Gastroesophageal sphincter (tissue), 4 donors: ENCODE results near the gene LTBP1. TPM values are rescaled to one million over a fixed set of nuclear protein-coding genes. Genes with fewer than 3 reads are reported as not detected.

ENCODE experiments used
- ATAC-seq: fragments of 150-250 bp; one replicate; pipeline ENCODE4 v1.9.1; 2016; ENCODE audit warnings: mild to moderate bottlenecking, moderate library complexity
- H3K27ac ChIP-seq, 4 donors: fragments of 200-600 bp; sonication (generic) in 3 of 4; 1 replicate in 3 of 4; 2 replicates in 1 of 4; pipeline ENCODE4 v1.5.1; 2016 to 2019
- H3K27me3 ChIP-seq: fragments of 200-600 bp; sonication (generic); one replicate; pipeline ENCODE4 v1.5.1; 2019
- H3K36me3 ChIP-seq, 2 donors: fragments of 200-600 bp; sonication (generic); one replicate each; pipeline ENCODE4 v1.5.1; 2019; ENCODE audit warnings: control low read depth in 1 of 2
- H3K4me1 ChIP-seq, 3 donors: fragments of 200-600 bp; sonication (generic); 1 replicate in 2 of 3; 2 replicates in 1 of 3; pipeline ENCODE4 v1.5.1; 2016 to 2019; ENCODE audit warnings: control low read depth in 2 of 3
- H3K4me3 ChIP-seq, 2 donors: fragments of 200-600 bp; sonication (generic); one replicate each; pipeline ENCODE4 v1.5.1; 2019; ENCODE audit warnings: mild to moderate bottlenecking in 1 of 2, moderate library complexity in 1 of 2
- H3K9me3 ChIP-seq, 3 donors: fragments of 200-600 bp; sonication (generic); one replicate each; pipeline ENCODE4 v1.5.1; 2017 to 2019; ENCODE audit warnings: control low read depth in 2 of 3
- EP300 ChIP-seq: sonication (generic); formaldehyde crosslinking; IDR thresholded peaks from one replicate; pipeline ENCODE4 v1.6.1; 2017; ENCODE audit warnings: antibody characterized with exemption, mild to moderate bottlenecking
- POLR2A ChIP-seq, 2 donors: fragments of 450-650 bp; IDR thresholded peaks; one replicate each; pipeline ENCODE4 v1.6.1; 2017; ENCODE audit warnings: antibody characterized with exemption in 2 of 2, mild to moderate bottlenecking in 2 of 2, moderate library complexity in 1 of 2
- POLR2AphosphoS5 ChIP-seq: sonication (generic); formaldehyde crosslinking; IDR thresholded peaks from one replicate; pipeline ENCODE4 v1.6.1; 2017; ENCODE audit warnings: antibody characterized with exemption
- WGBS, 2 donors: methylation state at CpG; one replicate each; pipeline ENCODE4 v1.1.5; 2018; ENCODE audit warnings: low coverage in 1 of 2; 5-methylcytosine and 5-hydroxymethylcytosine counted together
- total RNA-seq, 4 donors: library from RNA; depleted of rRNA; stranded (reverse); fragments of >200 nt; gene quantifications; one replicate each; pipeline ENCODE4 v1.1.0, GENCODE V29; 2016
- TF ChIP-seq, protein P1 (sequence below), 4 experiments: fragments of 200-600 bp in 2 of 4; fragments of 450-650 bp in 2 of 4; sonication (generic) in 1 of 4; IDR thresholded peaks; one replicate each; pipeline ENCODE4 v1.5.1; 2017 to 2019; ENCODE audit warnings: antibody characterized with exemption in 4 of 4, mild to moderate bottlenecking in 2 of 4, moderate library complexity in 2 of 4

LTBP1 gene
- total RNA-seq, 4 donors from 2014 or later = 238 to 493 (median 378) TPM

DNA sequence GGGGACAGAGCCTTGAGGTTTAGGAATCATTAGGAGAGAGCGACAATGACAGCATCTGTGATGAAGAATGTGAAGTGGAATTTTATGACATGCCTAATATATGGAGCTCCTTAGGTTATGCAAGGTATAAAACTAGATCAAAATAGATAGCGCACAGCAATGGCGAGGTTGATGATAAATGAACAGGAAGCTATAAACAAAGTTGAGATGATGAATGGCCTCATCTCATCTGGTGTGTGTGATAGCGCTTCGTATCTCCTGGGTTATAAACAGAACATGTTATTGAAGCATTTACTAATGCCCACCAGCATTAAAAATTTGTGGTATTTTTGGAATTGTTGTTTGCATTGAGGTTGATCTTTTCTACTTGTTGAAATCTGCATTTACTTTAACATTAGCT, 231.5 kb downstream of the LTBP1 start:
- Histone ChIP-seq H3K4me1 (no peaks in the 10 kb centered on the region), H3K27ac (no peak overlapping the region), H3K27me3 (no peaks in the 10 kb centered on the region), H3K4me3 (no peak overlapping the region), H3K9me3 (no peaks in the 10 kb centered on the region), H3K36me3 (peaks cover 0 to 11% of the 10 kb centered on the region in 2 donors)
- WGBS, 2 donors = 89 to 97% methylated on average over 4 to 5 of the region's 5 CpGs
- no peak for TF ChIP-seq POLR2AphosphoS5
- TF ChIP-seq EP300 = no peak
- TF ChIP-seq POLR2A (IDR thresholded peaks at IDR 0.05) = no peak
- TF ChIP-seq, protein P1, sequence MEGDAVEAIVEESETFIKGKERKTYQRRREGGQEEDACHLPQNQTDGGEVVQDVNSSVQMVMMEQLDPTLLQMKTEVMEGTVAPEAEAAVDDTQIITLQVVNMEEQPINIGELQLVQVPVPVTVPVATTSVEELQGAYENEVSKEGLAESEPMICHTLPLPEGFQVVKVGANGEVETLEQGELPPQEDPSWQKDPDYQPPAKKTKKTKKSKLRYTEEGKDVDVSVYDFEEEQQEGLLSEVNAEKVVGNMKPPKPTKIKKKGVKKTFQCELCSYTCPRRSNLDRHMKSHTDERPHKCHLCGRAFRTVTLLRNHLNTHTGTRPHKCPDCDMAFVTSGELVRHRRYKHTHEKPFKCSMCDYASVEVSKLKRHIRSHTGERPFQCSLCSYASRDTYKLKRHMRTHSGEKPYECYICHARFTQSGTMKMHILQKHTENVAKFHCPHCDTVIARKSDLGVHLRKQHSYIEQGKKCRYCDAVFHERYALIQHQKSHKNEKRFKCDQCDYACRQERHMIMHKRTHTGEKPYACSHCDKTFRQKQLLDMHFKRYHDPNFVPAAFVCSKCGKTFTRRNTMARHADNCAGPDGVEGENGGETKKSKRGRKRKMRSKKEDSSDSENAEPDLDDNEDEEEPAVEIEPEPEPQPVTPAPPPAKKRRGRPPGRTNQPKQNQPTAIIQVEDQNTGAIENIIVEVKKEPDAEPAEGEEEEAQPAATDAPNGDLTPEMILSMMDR (IDR thresholded peaks at IDR 0.05) = no peak
- no peak for ATAC-seq

DNA sequence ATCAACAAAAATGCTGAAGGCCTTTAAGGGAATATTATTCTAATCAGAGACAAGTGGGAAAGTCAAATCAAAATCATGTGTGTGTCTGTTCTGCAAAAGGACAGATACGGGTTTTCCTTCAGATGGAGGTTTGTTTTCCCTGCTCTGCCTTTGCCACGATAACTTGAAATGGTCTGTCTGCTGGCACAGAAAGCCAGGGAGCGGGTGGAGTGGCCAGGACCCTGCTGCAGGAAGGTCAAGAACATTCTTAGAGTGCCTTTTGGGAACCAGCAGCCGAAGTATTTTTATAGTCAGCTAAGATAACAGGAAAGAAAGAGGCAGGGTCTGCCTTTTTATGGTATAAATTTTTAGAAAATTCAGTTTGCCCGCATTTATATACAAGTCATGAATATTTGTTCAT, 234.2 kb downstream of the LTBP1 start:
- ATAC-seq = no peak
- H3K9me3 ChIP-seq = no peaks in the 10 kb centered on the region
- no peak overlapping the region for H3K4me3 ChIP-seq
- TF ChIP-seq POLR2A (IDR thresholded peaks at IDR 0.05) = no peak
- peaks cover 0 to 2% (median 0%) of the 10 kb centered on the region in 3 donors for H3K4me1 ChIP-seq
- WGBS, 2 donors = 65 to 76% methylated on average over 2 to 5 of the region's 5 CpGs
- H3K27me3 ChIP-seq = no peaks in the 10 kb centered on the region
- H3K36me3 ChIP-seq = peaks cover 0 to 11% of the 10 kb centered on the region in 2 donors
- no peak overlapping the region for H3K27ac ChIP-seq

DNA sequence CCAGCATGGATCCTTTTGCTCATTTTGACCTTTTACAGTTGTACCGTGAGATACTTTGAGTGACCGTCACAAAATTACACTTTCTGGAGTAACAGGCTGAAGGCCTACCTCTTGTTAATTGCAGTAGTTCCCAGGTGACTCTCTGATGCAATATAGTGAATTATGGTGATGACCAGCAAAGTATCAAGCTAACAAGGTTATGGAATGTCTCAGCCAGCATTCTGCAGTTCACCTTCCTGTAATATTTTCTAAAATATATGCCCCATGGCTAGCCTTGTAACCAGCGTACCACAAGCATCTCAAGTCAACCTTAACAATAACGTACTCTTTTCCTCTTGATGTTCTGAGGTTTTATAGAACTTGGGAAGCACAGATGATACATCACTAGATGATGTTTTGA, 234.7 kb downstream of the LTBP1 start:
- no peak for ATAC-seq
- Histone ChIP-seq H3K27ac (no peak overlapping the region), H3K27me3 (no peaks in the 10 kb centered on the region), H3K4me3 (no peak overlapping the region), H3K9me3 (no peaks in the 10 kb centered on the region), H3K36me3 (peaks cover 0 to 11% of the 10 kb centered on the region in 2 donors), H3K4me1 (peaks cover 0 to 2% (median under 1%) of the 10 kb centered on the region in 3 donors)
- TF ChIP-seq EP300 = no peak
- TF ChIP-seq POLR2A (IDR thresholded peaks at IDR 0.05) = no peak
- TF ChIP-seq, protein P1 (IDR thresholded peaks at IDR 0.05) = no peak
- no peak for TF ChIP-seq POLR2AphosphoS5
- WGBS, 2 donors = 77 to 99% methylated on average over 4 of the region's 4 CpGs

DNA sequence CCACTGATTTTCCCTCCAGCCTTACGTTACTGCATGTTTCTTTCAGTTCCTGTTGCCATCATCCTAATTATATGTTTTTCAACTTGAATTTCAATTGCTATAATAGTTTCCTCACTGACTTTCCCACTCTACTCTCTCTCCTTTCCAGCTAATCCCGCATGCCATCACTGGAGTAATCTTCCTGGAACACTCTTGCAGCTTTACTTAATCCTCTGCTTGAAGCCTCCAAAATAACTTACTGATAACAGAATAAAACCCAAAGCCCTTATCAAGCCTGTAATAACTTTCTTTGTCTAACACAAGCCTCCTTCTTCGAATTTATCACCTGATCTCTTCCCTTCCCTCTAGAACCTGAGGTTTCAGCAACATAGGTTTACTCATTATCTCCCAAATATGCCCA, 237.3 kb downstream of the LTBP1 start:
- Histone ChIP-seq H3K27me3 (no peaks in the 10 kb centered on the region), H3K9me3 (no peaks in the 10 kb centered on the region), H3K4me1 (peaks cover 0 to 11% (median 2%) of the 10 kb centered on the region in 3 donors), H3K27ac (no peak overlapping the region), H3K4me3 (no peak overlapping the region), H3K36me3 (peaks cover 0 to 28% of the 10 kb centered on the region in 2 donors)
- ATAC-seq = no peak
- WGBS, 2 donors = 33 to 80% methylated on average over 1 to 3 of the region's 3 CpGs
- TF ChIP-seq POLR2A (IDR thresholded peaks at IDR 0.05) (no peak), EP300 (no peak), POLR2AphosphoS5 (peak; percentile 26)
- TF ChIP-seq, protein P1 (IDR thresholded peaks at IDR 0.05) = no peak

DNA sequence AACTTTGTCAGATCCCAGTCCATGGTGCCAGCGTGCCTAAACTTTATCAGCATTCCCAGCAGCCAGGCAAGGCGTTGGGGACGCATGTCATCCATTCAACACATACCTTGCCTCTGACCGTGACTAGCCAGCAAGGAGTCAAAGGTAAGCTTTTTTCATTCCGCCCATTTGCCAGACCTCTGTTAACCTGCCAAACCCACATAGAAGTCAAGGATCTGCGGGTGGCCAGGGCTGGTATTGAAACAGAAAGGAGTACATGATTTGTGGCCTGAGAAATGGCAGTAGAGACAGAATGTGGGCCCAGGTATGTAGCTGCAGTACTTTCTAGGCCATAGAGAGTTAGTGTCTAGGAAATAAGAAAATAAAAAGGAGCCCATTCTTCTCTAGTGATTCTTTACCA, 240.2 kb downstream of the LTBP1 start:
- Histone ChIP-seq H3K9me3 (no peaks in the 10 kb centered on the region), H3K36me3 (peaks cover 0 to 35% of the 10 kb centered on the region in 2 donors), H3K27ac (peak overlapping the region in 1 of 4 donors; percentile 27), H3K27me3 (no peaks in the 10 kb centered on the region), H3K4me3 (no peak overlapping the region), H3K4me1 (peaks cover 0 to 28% (median 6%) of the 10 kb centered on the region in 3 donors)
- TF ChIP-seq, protein P1 (IDR thresholded peaks at IDR 0.05) = no peak
- no peak for TF ChIP-seq POLR2A (IDR thresholded peaks at IDR 0.05)
- TF ChIP-seq POLR2AphosphoS5 = no peak
- no peak for TF ChIP-seq EP300
- ATAC-seq = no peak
- WGBS, 2 donors = 91% methylated on average over 5 of the region's 6 CpGs; no CpG with 5 or more reads in 1 of the 2 donors
